ENCODE results near the gene OPCML.

OPCML gene

DNA sequence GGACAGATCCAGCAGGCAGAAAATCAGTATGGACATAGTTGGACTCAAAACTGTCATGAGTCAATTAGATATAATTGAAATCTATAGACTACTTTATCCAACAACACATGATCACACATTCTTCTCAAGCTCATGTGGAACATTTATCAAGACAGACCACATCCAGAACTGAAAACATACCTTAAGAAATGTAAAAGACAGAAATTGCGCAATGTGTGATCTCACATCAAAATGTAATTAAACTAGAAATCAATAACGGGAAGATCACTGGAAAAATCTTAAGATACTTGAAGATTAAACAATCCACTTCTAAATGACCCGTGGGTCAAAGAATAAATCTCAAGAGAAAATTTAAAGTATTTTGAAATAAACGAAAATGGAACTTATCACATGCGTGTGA lies 435.3 kb downstream of the OPCML start:
- Histone ChIP-seq H3K9me2 (replicated peaks; ENCODE audit: low read depth, low read length) (no peaks in the 10 kb centered on the region), H2AFZ (ENCODE audit: low read length) (no peak overlapping the region), H3K9ac (ENCODE audit: low read depth, low read length, poor library complexity, severe bottlenecking) (no peak overlapping the region), H3K4me2 (ENCODE audit: low read depth, low read length, poor library complexity, severe bottlenecking) (no peak overlapping the region), H3F3A (ENCODE audit: low read depth) (no peaks in the 10 kb centered on the region), H3K4me3 (ENCODE audit: low read length, poor library complexity, severe bottlenecking) (no peak overlapping the region), H3K9me3 (ENCODE audit: insufficient read depth, low read depth, low read length) (peaks cover 2% of the 10 kb centered on the region; the same call in 1 of the 2 replicates), H3K79me2 (ENCODE audit: insufficient read depth, low read length) (no peaks in the 10 kb centered on the region), H3K27me3 (ENCODE audit: insufficient read depth, low read length, poor library complexity, severe bottlenecking) (no peaks in the 10 kb centered on the region), H4K20me1 (ENCODE audit: insufficient read depth, low read length, poor library complexity, severe bottlenecking) (no peaks in the 10 kb centered on the region), H3K36me3 (ENCODE audit: insufficient read depth, low read length) (no peaks in the 10 kb centered on the region), H3K4me1 (ENCODE audit: insufficient read depth, low read length, poor library complexity, severe bottlenecking) (no peaks in the 10 kb centered on the region)
- TF ChIP-seq EZH2phosphoT487 (IDR thresholded peaks at IDR 0.05; ENCODE audit: borderline replicate concordance) = no peak
- TF ChIP-seq, protein P1, sequence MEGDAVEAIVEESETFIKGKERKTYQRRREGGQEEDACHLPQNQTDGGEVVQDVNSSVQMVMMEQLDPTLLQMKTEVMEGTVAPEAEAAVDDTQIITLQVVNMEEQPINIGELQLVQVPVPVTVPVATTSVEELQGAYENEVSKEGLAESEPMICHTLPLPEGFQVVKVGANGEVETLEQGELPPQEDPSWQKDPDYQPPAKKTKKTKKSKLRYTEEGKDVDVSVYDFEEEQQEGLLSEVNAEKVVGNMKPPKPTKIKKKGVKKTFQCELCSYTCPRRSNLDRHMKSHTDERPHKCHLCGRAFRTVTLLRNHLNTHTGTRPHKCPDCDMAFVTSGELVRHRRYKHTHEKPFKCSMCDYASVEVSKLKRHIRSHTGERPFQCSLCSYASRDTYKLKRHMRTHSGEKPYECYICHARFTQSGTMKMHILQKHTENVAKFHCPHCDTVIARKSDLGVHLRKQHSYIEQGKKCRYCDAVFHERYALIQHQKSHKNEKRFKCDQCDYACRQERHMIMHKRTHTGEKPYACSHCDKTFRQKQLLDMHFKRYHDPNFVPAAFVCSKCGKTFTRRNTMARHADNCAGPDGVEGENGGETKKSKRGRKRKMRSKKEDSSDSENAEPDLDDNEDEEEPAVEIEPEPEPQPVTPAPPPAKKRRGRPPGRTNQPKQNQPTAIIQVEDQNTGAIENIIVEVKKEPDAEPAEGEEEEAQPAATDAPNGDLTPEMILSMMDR (conservative IDR thresholded peaks at IDR 0.05; ENCODE audit: low read length) = no peak

DNA sequence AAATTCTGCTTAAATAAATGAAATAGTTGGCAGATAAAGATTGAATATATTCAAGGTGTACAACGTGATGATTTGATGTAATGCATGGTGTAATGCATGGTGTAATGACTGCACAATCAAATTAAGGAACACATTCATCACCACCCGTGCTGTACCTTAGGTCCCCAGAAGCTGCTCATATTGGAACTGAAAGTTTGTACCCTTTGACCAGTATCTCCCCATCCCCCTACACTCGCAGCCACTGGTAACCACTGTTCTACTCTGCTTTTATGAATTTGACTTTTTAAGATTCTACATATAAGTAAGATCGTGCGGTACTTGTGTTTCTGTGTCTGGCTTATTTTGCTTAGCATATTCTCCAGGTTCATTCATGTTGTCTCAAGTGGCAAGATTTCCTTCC lies 445.8 kb downstream of the OPCML start:
- H3K9me2 ChIP-seq (replicated peaks; ENCODE audit: low read depth, low read length) = no peaks in the 10 kb centered on the region
- TF ChIP-seq, protein P1 (conservative IDR thresholded peaks at IDR 0.05; ENCODE audit: low read length) = no peak
- TF ChIP-seq EZH2phosphoT487 (IDR thresholded peaks at IDR 0.05; ENCODE audit: borderline replicate concordance) = no peak

DNA sequence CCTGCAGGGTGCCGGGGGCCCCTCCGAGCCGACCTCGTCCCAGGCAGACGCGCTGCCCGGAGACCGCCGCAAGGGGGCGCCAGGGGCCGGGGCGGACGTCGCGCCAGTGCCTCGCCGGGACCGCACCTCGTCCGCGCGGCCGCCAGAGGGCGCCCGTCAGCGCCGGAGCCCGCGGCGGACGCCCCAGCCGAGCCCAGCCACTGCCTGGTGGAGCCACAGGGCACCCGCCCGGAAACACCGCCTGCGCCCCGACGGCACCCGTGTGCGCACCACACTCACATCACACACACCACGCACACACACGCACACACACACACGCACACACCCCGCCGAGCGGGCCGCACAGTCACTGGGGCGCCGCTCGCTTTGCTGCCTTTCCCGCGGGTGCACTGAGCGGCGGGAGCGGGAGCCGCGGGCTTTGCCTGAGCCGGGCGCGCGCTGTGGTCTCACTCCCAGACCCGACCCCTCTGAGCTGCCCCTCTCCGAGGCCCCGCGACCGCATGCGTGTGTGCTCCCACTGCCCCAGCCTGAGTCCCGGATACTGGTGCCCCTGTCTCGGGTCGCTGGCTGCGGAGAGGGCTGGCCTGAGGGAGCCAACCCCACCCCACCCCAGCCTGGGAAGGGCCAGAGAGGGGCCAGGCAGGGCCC lies 449.3 kb downstream of the OPCML start:
- no peak overlapping the region for H3K4me3 ChIP-seq (ENCODE audit: low read length, poor library complexity, severe bottlenecking)
- H3K4me1 ChIP-seq (ENCODE audit: insufficient read depth, low read length, poor library complexity, severe bottlenecking) = no peaks in the 10 kb centered on the region
- no peak overlapping the region for H3K4me2 ChIP-seq (ENCODE audit: low read depth, low read length, poor library complexity, severe bottlenecking)
- H2AFZ ChIP-seq (ENCODE audit: low read length) = no peak overlapping the region
- H4K20me1 ChIP-seq (ENCODE audit: insufficient read depth, low read length, poor library complexity, severe bottlenecking) = no peaks in the 10 kb centered on the region
- no peaks in the 10 kb centered on the region for H3K9me2 ChIP-seq (replicated peaks; ENCODE audit: low read depth, low read length)
- no peaks in the 10 kb centered on the region for H3K9me3 ChIP-seq (ENCODE audit: insufficient read depth, low read depth, low read length)
- no peaks in the 10 kb centered on the region for H3K27me3 ChIP-seq (ENCODE audit: insufficient read depth, low read length, poor library complexity, severe bottlenecking)
- no peaks in the 10 kb centered on the region for H3F3A ChIP-seq (ENCODE audit: low read depth)
- TF ChIP-seq, protein P1 (conservative IDR thresholded peaks at IDR 0.05; ENCODE audit: low read length) = no peak
- no peak for TF ChIP-seq EZH2phosphoT487 (IDR thresholded peaks at IDR 0.05; ENCODE audit: borderline replicate concordance)
- no peaks in the 10 kb centered on the region for H3K36me3 ChIP-seq (ENCODE audit: insufficient read depth, low read length)
- no peak overlapping the region for H3K9ac ChIP-seq (ENCODE audit: low read depth, low read length, poor library complexity, severe bottlenecking)
- no peaks in the 10 kb centered on the region for H3K79me2 ChIP-seq (ENCODE audit: insufficient read depth, low read length)

More for the DNA sequence above, 445.8 kb downstream of the OPCML start:
- Histone ChIP-seq H3K4me1 (ENCODE audit: insufficient read depth, low read length, poor library complexity, severe bottlenecking) (no peaks in the 10 kb centered on the region), H3K27me3 (ENCODE audit: insufficient read depth, low read length, poor library complexity, severe bottlenecking) (no peaks in the 10 kb centered on the region), H3K79me2 (ENCODE audit: insufficient read depth, low read length) (no peaks in the 10 kb centered on the region), H3K9me3 (ENCODE audit: insufficient read depth, low read depth, low read length) (no peaks in the 10 kb centered on the region), H2AFZ (ENCODE audit: low read length) (no peak overlapping the region), H3K36me3 (ENCODE audit: insufficient read depth, low read length) (no peaks in the 10 kb centered on the region), H3K9ac (ENCODE audit: low read depth, low read length, poor library complexity, severe bottlenecking) (no peak overlapping the region), H4K20me1 (ENCODE audit: insufficient read depth, low read length, poor library complexity, severe bottlenecking) (no peaks in the 10 kb centered on the region), H3F3A (ENCODE audit: low read depth) (no peaks in the 10 kb centered on the region), H3K4me2 (ENCODE audit: low read depth, low read length, poor library complexity, severe bottlenecking) (no peak overlapping the region), H3K4me3 (ENCODE audit: low read length, poor library complexity, severe bottlenecking) (no peak overlapping the region)
